NCI-H2196 treated with DMSO at 0.1 percent for 48 hours (cell line): ENCODE data around the gene PSAPL1.
"Not testable (repeated sequence)": the region's sequence is repeated elsewhere in the genome, so short reads cannot be mapped to it uniquely, and the experiment has no call there.

Experiments
- DNase-seq: peaks from one replicate; lab custom pipeline; 2025; ENCODE audit not compliant: unreplicated experiment; lab: John Stamatoyannopoulos, UW

PSAPL1 gene

GRCh38 chr4:7459471-7459870 lies 24.7 kb upstream of the PSAPL1 start:
- DNase-seq = no peak

DNA sequence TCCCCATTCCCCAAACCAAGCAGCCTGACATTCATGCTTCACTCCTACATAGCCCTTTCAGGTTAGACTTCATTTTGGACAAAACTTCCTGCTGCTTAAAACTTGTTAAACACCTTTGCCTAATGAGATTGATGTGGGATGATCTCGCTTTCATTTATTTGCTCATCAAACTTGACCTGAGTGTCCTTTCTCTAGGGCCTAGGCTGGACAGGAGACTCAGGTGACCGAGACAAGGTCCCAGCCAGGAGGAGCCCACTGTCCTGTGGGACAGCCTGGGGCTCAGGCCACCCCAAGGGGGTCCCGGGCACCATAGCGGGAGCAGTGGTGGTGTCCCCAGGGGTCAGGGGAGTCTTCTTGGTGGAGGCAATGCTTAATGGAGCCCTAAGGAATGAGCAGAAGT lies 23.7 kb upstream of the PSAPL1 start:
- no peak for DNase-seq

- no peak for DNase-seq
Measured at GRCh38 chr4:7458066-7458425, 23.3 kb upstream of the PSAPL1 start.

GRCh38 chr4:7457201-7458065 lies 22.7 kb upstream of the PSAPL1 start:
- DNase-seq = no peak

- DNase-seq = not testable (repeated sequence)
Measured at GRCh38 chr4:7452802-7453201, 18.1 kb upstream of the PSAPL1 start.

GRCh38 chr4:7451800-7452199 lies 17.1 kb upstream of the PSAPL1 start:
- no peak for DNase-seq

GRCh38 chr4:7451434-7451789 lies 16.7 kb upstream of the PSAPL1 start:
- DNase-seq = no peak

- no peak for DNase-seq
Measured at GRCh38 chr4:7450775-7451433, 16.2 kb upstream of the PSAPL1 start.

DNA sequence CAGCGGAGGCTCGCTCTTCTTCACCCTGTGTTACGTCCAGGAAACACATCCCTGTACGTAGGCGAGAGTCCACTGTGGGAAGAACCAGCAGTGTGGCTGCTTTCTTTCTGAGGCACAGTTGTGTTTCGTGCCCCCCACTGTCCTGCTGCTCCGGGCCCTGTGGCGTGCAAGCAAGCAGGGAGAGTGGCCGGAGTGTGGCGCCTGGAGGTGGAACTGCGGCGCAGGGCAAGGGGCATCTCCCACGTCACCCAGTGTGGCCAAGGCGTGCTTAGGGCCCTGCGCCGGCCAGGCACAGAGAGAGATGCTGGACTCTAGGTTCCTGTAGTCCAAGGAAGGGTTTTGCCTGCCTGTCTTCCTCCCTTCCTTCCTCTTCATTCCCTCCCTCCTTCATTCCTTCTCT lies 13.3 kb upstream of the PSAPL1 start:
- no peak for DNase-seq

- no peak for DNase-seq
Measured at GRCh38 chr4:7447236-7447635, 12.5 kb upstream of the PSAPL1 start.

DNA sequence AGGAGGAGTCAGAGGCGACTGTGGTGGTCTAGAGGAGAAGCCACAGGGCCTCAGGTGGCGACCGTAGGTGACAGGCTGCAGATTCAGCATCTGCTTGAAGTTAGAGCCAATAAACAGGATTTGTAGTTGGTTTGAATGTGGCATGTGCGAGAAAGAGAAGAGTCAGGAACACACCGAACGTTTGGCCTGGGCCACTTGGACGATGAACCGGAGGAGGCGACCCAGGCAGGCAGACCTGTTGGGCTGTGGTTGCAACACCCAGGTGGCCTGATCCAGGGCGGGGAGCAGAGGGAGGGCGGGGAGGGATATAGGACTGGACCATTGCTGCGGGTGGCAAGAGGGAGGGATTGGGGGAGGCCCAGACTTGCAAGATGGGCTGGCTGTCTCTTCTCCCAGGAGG lies 10.0 kb upstream of the PSAPL1 start:
- no peak for DNase-seq

- no peak for DNase-seq
Measured at GRCh38 chr4:7444314-7444713, 9.6 kb upstream of the PSAPL1 start.

- no peak for DNase-seq
Measured at GRCh38 chr4:7442574-7443162, 7.9 kb upstream of the PSAPL1 start.

GRCh38 chr4:7441201-7441600 lies 6.5 kb upstream of the PSAPL1 start:
- DNase-seq = no peak

DNA sequence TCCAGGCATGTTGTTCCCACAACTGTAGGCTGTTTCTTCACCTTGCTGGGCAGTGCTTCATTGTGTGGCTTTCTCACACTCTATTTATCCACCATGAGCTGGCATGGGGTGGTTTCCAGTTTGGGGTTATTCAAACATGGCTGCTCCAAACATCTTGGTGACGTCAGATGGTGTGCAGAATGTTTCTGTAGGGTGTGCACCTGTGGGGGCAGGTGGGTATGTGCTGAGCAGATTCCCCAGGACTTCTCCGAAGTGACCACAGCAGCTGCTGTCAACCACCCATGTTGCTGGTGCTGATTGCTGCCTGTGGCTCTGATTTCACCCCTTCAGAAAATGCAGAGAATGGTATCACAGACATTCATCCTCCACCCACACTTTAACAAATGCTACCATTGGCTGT lies 5.0 kb upstream of the PSAPL1 start:
- no peak for DNase-seq

- DNase-seq = no peak
Measured at GRCh38 chr4:7436256-7436655, 1.5 kb upstream of the PSAPL1 start.

DNA sequence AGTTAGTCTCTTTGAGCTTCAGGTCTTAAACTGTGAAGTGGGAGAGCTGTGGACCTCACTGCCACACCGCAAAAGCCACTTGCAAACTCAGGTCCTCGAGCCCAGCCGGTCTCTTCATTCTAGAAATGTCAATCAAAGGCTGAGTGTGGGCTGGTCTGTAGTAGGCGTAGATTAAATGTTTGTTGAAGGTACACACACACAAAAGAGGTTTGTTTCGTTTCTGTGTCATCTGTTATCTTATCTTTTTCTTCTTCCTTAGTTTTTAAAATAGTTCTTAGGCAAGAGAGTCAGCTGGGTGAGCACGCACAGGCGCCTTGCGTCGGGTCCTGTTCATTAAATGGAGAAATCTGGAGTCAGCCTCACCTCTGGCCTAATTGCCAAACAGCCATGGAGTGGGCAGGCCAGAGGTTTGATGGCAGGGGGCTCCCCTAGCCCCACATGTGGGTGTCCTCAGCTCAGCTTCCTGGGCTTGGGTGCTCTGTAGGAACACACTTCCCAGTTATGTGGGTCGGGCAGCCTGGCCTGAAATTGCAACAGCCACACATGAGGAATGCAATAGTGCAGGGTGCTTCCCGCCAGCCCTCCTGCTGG lies 836 bp upstream of the PSAPL1 start:
- no peak for DNase-seq

DNA sequence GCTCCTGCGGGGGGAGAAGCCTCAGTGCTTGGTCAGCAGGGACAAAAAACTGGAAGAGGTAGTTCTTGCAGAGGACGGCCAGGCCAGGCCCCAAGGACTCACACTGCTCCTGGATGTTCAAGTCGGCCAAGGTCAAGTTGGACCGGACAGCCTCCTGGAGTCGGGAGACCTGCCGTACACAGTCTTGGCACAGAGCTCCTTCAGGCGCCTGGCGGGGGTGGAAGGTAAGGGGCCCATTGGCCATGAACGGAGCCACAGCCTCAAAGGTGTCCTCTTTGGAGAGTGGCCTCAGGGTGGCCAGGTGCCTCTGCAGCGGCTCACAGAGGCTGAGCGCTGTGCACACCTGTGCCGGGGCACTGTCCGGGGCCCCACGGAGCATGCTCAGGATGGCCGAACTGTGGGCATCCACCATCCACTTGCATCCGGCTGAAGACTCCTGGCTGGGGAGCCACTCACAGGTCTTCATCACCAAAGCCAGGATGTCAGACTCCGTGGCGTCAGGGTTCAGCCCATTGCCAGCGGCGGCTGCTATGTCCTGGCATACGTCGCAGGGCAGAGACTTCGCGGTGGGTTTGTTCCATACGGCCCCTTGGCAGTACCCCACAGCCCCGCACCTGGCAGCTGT lies 477 bp downstream of the PSAPL1 start:
- no peak for DNase-seq

DNA sequence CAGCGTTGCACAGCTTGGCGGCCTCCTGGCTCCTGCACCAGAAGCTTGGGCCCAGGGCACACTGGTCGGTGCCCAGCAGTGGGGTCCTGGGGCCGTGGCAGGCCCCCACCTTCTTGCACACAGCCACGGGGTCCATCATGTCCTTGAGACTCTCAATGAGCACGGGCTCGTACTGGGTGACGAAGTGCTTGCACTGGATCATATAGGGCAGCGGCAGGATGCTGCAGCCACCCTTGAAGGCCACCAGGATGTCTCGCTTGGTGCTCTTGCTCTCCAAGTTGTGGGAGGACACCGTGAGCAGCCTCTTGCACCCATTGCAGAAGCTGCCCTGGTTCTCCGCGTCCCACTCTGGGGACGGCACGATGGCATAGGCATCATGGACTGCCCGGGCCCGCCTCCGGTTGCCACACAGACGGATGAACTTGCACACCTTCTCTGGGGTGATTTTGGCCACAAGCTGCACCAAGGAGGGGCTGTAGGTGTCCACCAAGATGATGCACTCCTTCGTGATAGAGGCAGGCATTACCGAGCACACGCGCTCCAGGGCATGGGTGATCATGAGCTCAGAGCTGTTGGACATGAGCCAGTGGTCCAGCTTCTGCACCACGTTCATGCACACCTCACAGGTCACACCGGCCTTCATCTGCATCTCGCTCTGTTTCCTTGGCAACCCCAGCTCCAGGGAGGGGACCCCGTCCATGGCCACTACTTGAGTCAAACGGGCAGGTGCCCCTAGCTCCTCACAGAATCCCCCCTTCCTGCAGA lies 1.2 kb downstream of the PSAPL1 start:
- DNase-seq = no peak

DNA sequence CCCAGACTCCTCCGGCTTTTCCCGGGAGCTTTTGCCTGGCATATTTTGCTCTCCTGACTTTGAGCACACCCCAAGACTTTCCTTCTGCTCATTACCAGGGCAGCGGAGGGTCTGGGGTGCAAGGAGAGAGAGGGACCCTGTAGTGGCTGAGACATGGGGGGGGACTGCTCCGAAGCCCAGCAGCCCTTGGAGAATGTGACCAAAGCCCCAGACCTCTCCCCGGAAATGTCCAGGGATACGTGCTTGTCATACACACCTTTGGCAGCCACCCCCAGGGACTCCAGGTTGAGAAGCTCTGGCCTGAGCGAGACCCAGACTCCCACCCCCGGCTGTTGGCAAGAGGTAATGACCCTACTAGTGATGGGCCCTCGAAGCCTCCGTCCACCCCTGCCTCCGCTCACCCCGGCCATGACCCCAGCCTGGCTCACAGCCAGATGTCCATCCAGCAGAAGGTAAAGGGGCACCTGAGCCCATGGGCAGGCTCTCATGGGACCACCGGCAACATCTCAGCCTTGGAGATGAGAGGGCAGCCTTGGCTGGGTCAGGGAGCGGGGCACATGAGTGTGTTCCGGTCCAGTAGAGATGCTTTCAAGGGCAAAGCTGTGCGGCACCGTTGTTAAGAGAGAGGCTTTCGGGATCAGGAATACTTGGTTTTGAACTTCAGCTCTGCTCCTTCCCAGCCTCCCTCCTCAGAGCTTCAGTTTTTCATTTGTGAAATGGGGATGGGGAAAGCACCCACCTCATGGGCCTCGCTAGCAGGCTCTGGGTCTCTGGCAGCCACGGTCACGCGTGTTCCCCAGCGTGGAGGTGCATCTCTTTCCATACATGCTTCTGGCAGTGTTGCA lies 2.0 kb downstream of the PSAPL1 start:
- no peak for DNase-seq
